Upper lobe of left lung (tissue), 4 donors: Measurements from ENCODE around the gene RND2.
"Not testable (repeated sequence)": the region's sequence is repeated elsewhere in the genome, so short reads cannot be mapped to it uniquely, and the experiment has no call there.

Source experiments
- EP300 ChIP-seq, 4 donors: sonication (generic); formaldehyde crosslinking; IDR thresholded peaks; one replicate each; pipeline ENCODE4 v1.5.1; 2017; ENCODE audit warnings: antibody characterized with exemption in 4 of 4, control low read depth in 2 of 4
- POLR2A ChIP-seq, 4 donors: fragments of 450-650 bp; IDR thresholded peaks; one replicate each; pipeline ENCODE4 v1.5.1; 2016 to 2017; ENCODE audit warnings: antibody characterized with exemption in 4 of 4, mild to moderate bottlenecking in 2 of 4
- POLR2AphosphoS5 ChIP-seq, 2 donors: sonication (generic); formaldehyde crosslinking; IDR thresholded peaks; one replicate each; pipeline ENCODE4 v1.5.1; 2017; ENCODE audit warnings: antibody characterized with exemption in 2 of 2
- TF ChIP-seq, protein P1 (sequence below), 6 experiments: fragments of 450-650 bp in 4 of 6; fragments of 200-600 bp in 2 of 6; sonication (generic) in 2 of 6; IDR thresholded peaks; one replicate each; pipeline ENCODE4 v1.5.1; 2016 to 2019; ENCODE audit warnings: antibody characterized with exemption in 6 of 6

DNA sequence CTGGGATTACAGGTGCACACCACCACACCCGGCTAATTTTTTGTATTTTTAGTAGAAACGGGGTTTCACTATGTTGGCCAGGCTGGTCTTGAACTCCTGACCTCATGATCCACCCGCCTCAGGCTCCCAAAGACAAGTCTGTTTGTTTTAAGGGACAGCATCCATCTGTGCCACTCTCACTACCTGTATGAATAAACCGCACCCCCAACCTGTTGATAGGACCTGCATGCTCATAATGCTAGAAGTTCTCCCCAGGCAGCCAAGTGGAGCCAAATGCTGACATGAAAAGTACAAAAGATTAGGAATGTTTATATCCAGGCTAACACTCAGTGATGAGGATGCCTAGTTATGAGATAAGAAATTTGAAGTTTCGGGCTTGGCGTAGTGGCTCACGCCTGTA is 28.0 kb downstream of the RND2 start:
- TF ChIP-seq POLR2A, EP300, POLR2AphosphoS5 (IDR thresholded peaks at IDR 0.05): not testable (repeated sequence)
- TF ChIP-seq, protein P1, sequence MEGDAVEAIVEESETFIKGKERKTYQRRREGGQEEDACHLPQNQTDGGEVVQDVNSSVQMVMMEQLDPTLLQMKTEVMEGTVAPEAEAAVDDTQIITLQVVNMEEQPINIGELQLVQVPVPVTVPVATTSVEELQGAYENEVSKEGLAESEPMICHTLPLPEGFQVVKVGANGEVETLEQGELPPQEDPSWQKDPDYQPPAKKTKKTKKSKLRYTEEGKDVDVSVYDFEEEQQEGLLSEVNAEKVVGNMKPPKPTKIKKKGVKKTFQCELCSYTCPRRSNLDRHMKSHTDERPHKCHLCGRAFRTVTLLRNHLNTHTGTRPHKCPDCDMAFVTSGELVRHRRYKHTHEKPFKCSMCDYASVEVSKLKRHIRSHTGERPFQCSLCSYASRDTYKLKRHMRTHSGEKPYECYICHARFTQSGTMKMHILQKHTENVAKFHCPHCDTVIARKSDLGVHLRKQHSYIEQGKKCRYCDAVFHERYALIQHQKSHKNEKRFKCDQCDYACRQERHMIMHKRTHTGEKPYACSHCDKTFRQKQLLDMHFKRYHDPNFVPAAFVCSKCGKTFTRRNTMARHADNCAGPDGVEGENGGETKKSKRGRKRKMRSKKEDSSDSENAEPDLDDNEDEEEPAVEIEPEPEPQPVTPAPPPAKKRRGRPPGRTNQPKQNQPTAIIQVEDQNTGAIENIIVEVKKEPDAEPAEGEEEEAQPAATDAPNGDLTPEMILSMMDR (IDR thresholded peaks at IDR 0.05) = not testable (repeated sequence)
